Esophagus mucosa (tissue), 1 donor: ENCODE measurements around the gene ZDHHC18. TPM values are rescaled to one million over a fixed set of nuclear protein-coding genes. Genes with fewer than 3 reads are reported as not detected.
"Not testable (repeated sequence)": the region's sequence is repeated elsewhere in the genome, so short reads cannot be mapped to it uniquely, and the experiment has no call there.

Experiments used
- ATAC-seq: fragments of 200-7000 bp; cut with Tn5 transposase; one replicate; pipeline ENCODE4 v1.9.1; 2020
- total RNA-seq: library from RNA; stranded (reverse); gene quantifications from one replicate; pipeline ENCODE4 v1.2.4, GENCODE V29; 2023
- donor health status: DM: yes; HTN: yes; CAD: no.

Gene ZDHHC18
- total RNA-seq, 1 donor from 2014 or later, result 19.2 TPM

- no peak for ATAC-seq
These were observed 34.9 kb upstream of the ZDHHC18 start for GRCh38 chr1:26791626-26792025.

- no peak for ATAC-seq
These were observed 33.6 kb upstream of the ZDHHC18 start for GRCh38 chr1:26792924-26793323.

- no peak for ATAC-seq
These were observed 32.1 kb upstream of the ZDHHC18 start for GRCh38 chr1:26794391-26794790.

- no peak for ATAC-seq
These were observed 28.9 kb upstream of the ZDHHC18 start for GRCh38 chr1:26797627-26798026.

GRCh38 chr1:26799479-26800142 lies 26.9 kb upstream of the ZDHHC18 start:
- ATAC-seq, result peak; percentile 49

- ATAC-seq, result not testable (repeated sequence)
These were observed 22.6 kb upstream of the ZDHHC18 start for GRCh38 chr1:26803932-26804331.

GRCh38 chr1:26810105-26810504 lies 16.4 kb upstream of the ZDHHC18 start:
- peak; percentile 70 for ATAC-seq

- no peak for ATAC-seq
These were observed 15.4 kb upstream of the ZDHHC18 start for GRCh38 chr1:26811057-26811456.

- ATAC-seq, result no peak
These were observed 14.8 kb upstream of the ZDHHC18 start for GRCh38 chr1:26811708-26812107.

- no peak for ATAC-seq
These were observed 12.1 kb upstream of the ZDHHC18 start for GRCh38 chr1:26814377-26814776.

GRCh38 chr1:26814893-26815292 lies 11.6 kb upstream of the ZDHHC18 start:
- ATAC-seq, result no peak

GRCh38 chr1:26820784-26821269 lies 5.7 kb upstream of the ZDHHC18 start:
- peak; percentile 74 for ATAC-seq

GRCh38 chr1:26822737-26823395 lies 3.6 kb upstream of the ZDHHC18 start:
- no peak for ATAC-seq

GRCh38 chr1:26824731-26825130 lies 1.8 kb upstream of the ZDHHC18 start:
- peak; percentile 51 for ATAC-seq

- ATAC-seq, result peak; percentile 1
These were observed 667 bp downstream of the ZDHHC18 start for GRCh38 chr1:26827106-26827604.

GRCh38 chr1:26827663-26828062 lies 1.2 kb downstream of the ZDHHC18 start:
- ATAC-seq, result no peak

GRCh38 chr1:26828411-26828991 lies 2.0 kb downstream of the ZDHHC18 start:
- ATAC-seq, result no peak

- no peak for ATAC-seq
These were observed 2.9 kb downstream of the ZDHHC18 start for GRCh38 chr1:26829184-26829911.

- ATAC-seq, result no peak
These were observed 4.6 kb downstream of the ZDHHC18 start for GRCh38 chr1:26831059-26831458.

- no peak for ATAC-seq
These were observed 5.2 kb downstream of the ZDHHC18 start for GRCh38 chr1:26831546-26832248.

GRCh38 chr1:26832249-26832960 lies 5.9 kb downstream of the ZDHHC18 start:
- no peak for ATAC-seq
